Hepatocyte (in vitro differentiated cells): ENCODE results near the gene GRIK2.

Experiments used
- EZH2 ChIP-seq: fragments of 200-600 bp; sonication (generic); IDR thresholded peaks from 2 replicates; pipeline ENCODE4 v1.6.1; 2016; ENCODE audit warnings: antibody characterized with exemption, mild to moderate bottlenecking, borderline replicate concordance
- TF ChIP-seq, protein P1 (sequence below): fragments of 200-600 bp; sonication (generic); IDR thresholded peaks from 2 replicates; pipeline ENCODE4 v1.5.1; 2016; ENCODE audit warnings: antibody characterized with exemption, mild to moderate bottlenecking; ENCODE audit not compliant: poor library complexity

DNA sequence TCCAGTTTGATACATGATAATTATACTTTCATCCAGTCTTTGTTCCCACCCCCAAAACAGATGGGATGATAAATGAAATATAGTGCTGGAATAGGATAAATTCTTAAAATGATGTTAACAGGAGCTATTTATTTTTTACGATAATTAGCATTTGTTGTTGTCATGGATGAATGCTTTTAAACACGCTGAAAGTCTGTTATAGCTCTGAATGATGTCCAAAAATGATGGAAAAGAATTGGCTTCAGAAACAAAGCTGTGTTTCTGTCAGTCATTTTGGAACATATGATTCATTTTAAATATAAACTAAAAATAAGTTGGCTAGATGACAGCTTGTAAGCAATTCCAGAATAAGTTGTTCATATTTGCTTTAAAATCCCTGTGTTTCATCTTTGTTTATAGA lies 237.4 kb downstream of the GRIK2 start:
- TF ChIP-seq, protein P1, sequence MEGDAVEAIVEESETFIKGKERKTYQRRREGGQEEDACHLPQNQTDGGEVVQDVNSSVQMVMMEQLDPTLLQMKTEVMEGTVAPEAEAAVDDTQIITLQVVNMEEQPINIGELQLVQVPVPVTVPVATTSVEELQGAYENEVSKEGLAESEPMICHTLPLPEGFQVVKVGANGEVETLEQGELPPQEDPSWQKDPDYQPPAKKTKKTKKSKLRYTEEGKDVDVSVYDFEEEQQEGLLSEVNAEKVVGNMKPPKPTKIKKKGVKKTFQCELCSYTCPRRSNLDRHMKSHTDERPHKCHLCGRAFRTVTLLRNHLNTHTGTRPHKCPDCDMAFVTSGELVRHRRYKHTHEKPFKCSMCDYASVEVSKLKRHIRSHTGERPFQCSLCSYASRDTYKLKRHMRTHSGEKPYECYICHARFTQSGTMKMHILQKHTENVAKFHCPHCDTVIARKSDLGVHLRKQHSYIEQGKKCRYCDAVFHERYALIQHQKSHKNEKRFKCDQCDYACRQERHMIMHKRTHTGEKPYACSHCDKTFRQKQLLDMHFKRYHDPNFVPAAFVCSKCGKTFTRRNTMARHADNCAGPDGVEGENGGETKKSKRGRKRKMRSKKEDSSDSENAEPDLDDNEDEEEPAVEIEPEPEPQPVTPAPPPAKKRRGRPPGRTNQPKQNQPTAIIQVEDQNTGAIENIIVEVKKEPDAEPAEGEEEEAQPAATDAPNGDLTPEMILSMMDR = no peak
- TF ChIP-seq EZH2 = no peak
